Astrocyte (in vitro differentiated cells and primary cell): ENCODE measurements around the gene HOXA11. TPM values are rescaled to one million over a fixed set of nuclear protein-coding genes. Genes with fewer than 3 reads are reported as not detected.

Experiments used
- DNase-seq: peaks from one replicate; pipeline ENCODE4 v3.0.0-alpha.2; 2010; ENCODE audit warnings: low read depth
- FAIRE-seq: peaks from 2 replicates; lab custom pipeline; 2011; peaks lifted over from hg19 to GRCh38; lab: Jason Lieb, UNC
- H2AFZ ChIP-seq: 2 replicates; pipeline ENCODE4 v1.6.0; 2012; ENCODE audit warnings: low read depth, low read length, inconsistent platforms
- H3K27ac ChIP-seq: 2 replicates; pipeline ENCODE4 v1.5.1; 2011; ENCODE audit warnings: low read depth, low read length, inconsistent platforms
- H3K27me3 ChIP-seq: 2 replicates; pipeline ENCODE4 v1.6.0; 2011; ENCODE audit warnings: low read length, inconsistent platforms; ENCODE audit not compliant: insufficient read depth
- H3K36me3 ChIP-seq: 2 replicates; pipeline ENCODE4 v1.5.1; 2011; ENCODE audit warnings: low read length, inconsistent platforms; ENCODE audit not compliant: insufficient read depth
- H3K4me1 ChIP-seq: 2 replicates; pipeline ENCODE4 v1.5.1; 2011; ENCODE audit warnings: low read length, inconsistent platforms; ENCODE audit not compliant: insufficient read depth
- H3K4me2 ChIP-seq: 2 replicates; pipeline ENCODE4 v1.6.0; 2012; ENCODE audit warnings: low read length, inconsistent platforms
- H3K4me3 ChIP-seq: 2 replicates; pipeline ENCODE4 v1.5.1; 2011; ENCODE audit warnings: low read depth, mild to moderate bottlenecking, low read length, inconsistent platforms; ENCODE audit not compliant: insufficient read depth
- H3K79me2 ChIP-seq: 2 replicates; pipeline ENCODE4 v1.6.0; 2012; ENCODE audit warnings: mild to moderate bottlenecking, low read length, inconsistent platforms; ENCODE audit not compliant: insufficient read depth
- H3K9ac ChIP-seq: 2 replicates; pipeline ENCODE4 v1.6.0; 2012; ENCODE audit warnings: mild to moderate bottlenecking, low read length, inconsistent platforms
- H3K9me3 ChIP-seq: 2 replicates; pipeline ENCODE4 v1.5.1; 2012; ENCODE audit warnings: low read depth, mild to moderate bottlenecking, low read length, inconsistent platforms; ENCODE audit not compliant: insufficient read depth
- H4K20me1 ChIP-seq: 2 replicates; pipeline ENCODE4 v1.6.0; 2012; ENCODE audit warnings: low read length, inconsistent platforms; ENCODE audit not compliant: insufficient read depth
- H3K27ac Mint-ChIP-seq: one replicate; pipeline ENCODE4 v1.8.0; 2021; ENCODE audit warnings: mild to moderate bottlenecking, mixed read lengths; ENCODE audit not compliant: unreplicated experiment
- H3K27me3 Mint-ChIP-seq: one replicate; pipeline ENCODE4 v1.8.0; 2021; ENCODE audit warnings: low read depth, mixed read lengths; ENCODE audit not compliant: unreplicated experiment
- H3K36me3 Mint-ChIP-seq: one replicate; pipeline ENCODE4 v1.8.0; 2021; ENCODE audit warnings: low read depth, mixed read lengths; ENCODE audit not compliant: unreplicated experiment
- H3K4me1 Mint-ChIP-seq: one replicate; pipeline ENCODE4 v1.8.0; 2021; ENCODE audit warnings: low read depth, mixed read lengths; ENCODE audit not compliant: unreplicated experiment
- H3K4me3 Mint-ChIP-seq: one replicate; pipeline ENCODE4 v1.8.0; 2021; ENCODE audit warnings: mild to moderate bottlenecking, moderate library complexity, mixed read lengths; ENCODE audit not compliant: unreplicated experiment
- H3K9me3 Mint-ChIP-seq: one replicate; pipeline ENCODE4 v1.8.0; 2021; ENCODE audit warnings: mild to moderate bottlenecking, mixed read lengths; ENCODE audit not compliant: unreplicated experiment
- CTCF ChIP-seq: IDR thresholded peaks from 2 replicates; pipeline ENCODE4 v1.5.1; 2011; ENCODE audit warnings: low read depth, mild to moderate bottlenecking, inconsistent platforms, low read length, moderate library complexity; ENCODE audit not compliant: insufficient read depth
- EZH2 ChIP-seq: IDR thresholded peaks from 2 replicates; pipeline ENCODE4 v1.6.1; 2012; ENCODE audit warnings: mild to moderate bottlenecking, low read length, inconsistent platforms; ENCODE audit not compliant: insufficient read depth
- total RNA-seq: library from RNA; stranded (reverse); gene quantifications from 2 replicates; pipeline ENCODE4 v1.2.1, GENCODE V29; 2021

The HOXA11 gene
- total RNA-seq, 1 donor from 2014 or later = not detected

DNA sequence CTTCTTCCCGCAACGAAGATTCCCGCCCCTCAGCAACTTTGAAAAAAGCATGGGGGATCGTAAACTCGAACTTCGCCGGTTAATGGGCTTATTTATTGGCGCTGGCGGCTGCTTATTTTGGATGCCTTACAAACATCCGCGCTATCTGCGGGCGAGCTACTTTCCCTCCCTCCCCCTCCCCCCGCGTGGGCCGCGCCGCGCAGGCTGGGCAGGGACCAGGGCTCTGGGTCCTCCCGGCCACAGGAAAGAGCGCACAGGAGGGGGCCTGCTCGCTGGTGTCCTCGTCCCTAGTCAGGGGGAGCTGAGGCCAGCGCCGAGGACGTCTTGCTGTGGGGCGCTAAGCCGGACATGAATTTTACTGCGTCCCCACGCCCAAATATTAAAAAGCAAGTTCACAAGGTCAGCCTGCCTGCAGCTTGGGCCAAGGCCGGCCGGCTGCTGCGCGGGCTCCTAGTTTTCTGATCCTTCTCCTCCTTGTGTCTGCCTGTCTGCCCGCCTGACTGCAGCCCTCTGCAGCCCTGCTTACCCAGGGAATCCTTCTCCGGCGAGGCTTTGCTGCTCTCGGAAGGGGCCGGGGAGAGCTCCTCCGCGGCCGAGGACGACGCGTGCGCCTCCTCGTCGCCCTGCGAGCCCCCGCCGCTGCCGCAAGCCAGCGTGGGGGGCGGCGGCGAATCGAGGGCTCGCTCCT, 12.1 kb downstream of the HOXA11 start:
- H3K4me3 ChIP-seq = no peak overlapping the region
- Mint-ChIP-seq H3K4me3 (no peak overlapping the region), H3K27ac (no peak overlapping the region), H3K27me3 (peaks cover 70% of the 10 kb centered on the region), H3K36me3 (no peaks in the 10 kb centered on the region), H3K9me3 (peaks cover 30% of the 10 kb centered on the region), H3K4me1 (no peaks in the 10 kb centered on the region)
- H2AFZ ChIP-seq = no peak overlapping the region
- peaks cover 16% of the 10 kb centered on the region for H3K9me3 ChIP-seq
- no peaks in the 10 kb centered on the region for H3K79me2 ChIP-seq
- H3K27me3 ChIP-seq = peaks cover 92% of the 10 kb centered on the region
- no peak for DNase-seq
- peaks cover 5% of the 10 kb centered on the region for H3K4me1 ChIP-seq
- peaks cover 6% of the 10 kb centered on the region for H4K20me1 ChIP-seq
- H3K9ac ChIP-seq = no peak overlapping the region
- H3K4me2 ChIP-seq = peak overlapping the region; percentile 63
- H3K27ac ChIP-seq = no peak overlapping the region
- TF ChIP-seq CTCF = no peak
- TF ChIP-seq EZH2 = peak; percentile 92
- no peak for FAIRE-seq
- H3K36me3 ChIP-seq = no peaks in the 10 kb centered on the region

GRCh38 chr7:27172315-27172774, 12.7 kb downstream of the HOXA11 start:
- TF ChIP-seq EZH2 (no peak), CTCF (no peak)
- peaks cover 5% of the 10 kb centered on the region for H3K4me1 ChIP-seq
- FAIRE-seq = no peak
- H4K20me1 ChIP-seq = peaks cover 6% of the 10 kb centered on the region
- Mint-ChIP-seq H3K4me3 (no peak overlapping the region), H3K27me3 (peaks cover 70% of the 10 kb centered on the region), H3K4me1 (no peaks in the 10 kb centered on the region), H3K36me3 (no peaks in the 10 kb centered on the region), H3K27ac (peak overlapping the region; percentile 80), H3K9me3 (peaks cover 30% of the 10 kb centered on the region)
- peaks cover 92% of the 10 kb centered on the region for H3K27me3 ChIP-seq
- H3K79me2 ChIP-seq = no peaks in the 10 kb centered on the region
- DNase-seq = no peak
- H3K27ac ChIP-seq = no peak overlapping the region
- H3K9ac ChIP-seq = no peak overlapping the region
- H3K36me3 ChIP-seq = no peaks in the 10 kb centered on the region
- H3K9me3 ChIP-seq = peaks cover 16% of the 10 kb centered on the region
- no peak overlapping the region for H2AFZ ChIP-seq
- H3K4me2 ChIP-seq = no peak overlapping the region
- no peak overlapping the region for H3K4me3 ChIP-seq
